RWPE2 (cell line): ENCODE data around the gene ITSN1.

ENCODE experiments used
- ATAC-seq: fragments of 200-7000 bp; cut with Tn5 transposase; 3 replicates; pipeline ENCODE4 v1.9.1; 2021; ENCODE audit warnings: low read depth
- DNase-seq: peaks from one replicate; pipeline ENCODE4 v3.0.0-alpha.2; 2020; ENCODE audit warnings: low spot score
- H3K27ac ChIP-seq: fragments of 450-650 bp; 2 replicates; pipeline ENCODE4 v1.5.1; 2017; ENCODE audit warnings: mild to moderate bottlenecking; ENCODE audit not compliant: poor library complexity, severe bottlenecking
- H3K27me3 ChIP-seq: fragments of 250-450 bp; sonication (Bioruptor Pico); 2 replicates; pipeline ENCODE4 v1.5.1; 2021; ENCODE audit warnings: mild to moderate bottlenecking, moderate library complexity; ENCODE audit not compliant: insufficient read depth, poor library complexity, severe bottlenecking
- H3K36me3 ChIP-seq: fragments of 250-450 bp; sonication (Bioruptor Pico); 2 replicates; pipeline ENCODE4 v1.5.1; 2020; ENCODE audit warnings: low read depth, mild to moderate bottlenecking, moderate library complexity
- H3K4me1 ChIP-seq: fragments of 250-450 bp; sonication (Bioruptor Pico); 2 replicates; pipeline ENCODE4 v1.5.1; 2021; ENCODE audit warnings: mild to moderate bottlenecking, moderate library complexity; ENCODE audit not compliant: insufficient read depth, poor library complexity, severe bottlenecking
- H3K4me3 ChIP-seq: fragments of 250-450 bp; sonication (Bioruptor Pico); 2 replicates; pipeline ENCODE4 v1.5.1; 2021; ENCODE audit warnings: mild to moderate bottlenecking, moderate library complexity; ENCODE audit not compliant: severe bottlenecking
- H3K9me3 ChIP-seq: fragments of 250-450 bp; sonication (Bioruptor Pico); 2 replicates; pipeline ENCODE4 v1.5.1; 2021; ENCODE audit warnings: mild to moderate bottlenecking, moderate library complexity; ENCODE audit not compliant: severe bottlenecking
- TF ChIP-seq, protein P1 (sequence below): fragments of 450-650 bp; IDR thresholded peaks from one replicate; pipeline ENCODE4 v1.5.1; 2017; ENCODE audit warnings: mild to moderate bottlenecking, moderate library complexity; ENCODE audit not compliant: poor library complexity, severe bottlenecking

Gene ITSN1

DNA sequence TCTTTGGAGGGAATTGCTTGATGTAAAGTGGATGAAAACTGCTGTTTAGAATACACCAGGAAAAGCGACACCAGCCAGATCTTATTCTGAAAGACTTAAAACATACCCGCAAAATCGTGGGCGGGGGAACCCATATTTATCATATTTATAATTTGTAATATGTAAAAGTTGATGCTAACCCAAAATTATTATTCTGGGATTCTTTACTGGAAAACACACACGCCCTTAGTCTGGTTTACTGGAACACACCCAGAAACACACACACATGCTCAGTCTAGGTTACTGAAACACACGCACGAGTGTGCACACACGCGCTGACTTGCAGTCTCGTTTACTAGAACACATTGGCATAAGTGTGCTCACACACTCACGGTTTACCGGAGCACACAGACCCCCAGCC is 240.8 kb downstream of the ITSN1 start:
- TF ChIP-seq, protein P1, sequence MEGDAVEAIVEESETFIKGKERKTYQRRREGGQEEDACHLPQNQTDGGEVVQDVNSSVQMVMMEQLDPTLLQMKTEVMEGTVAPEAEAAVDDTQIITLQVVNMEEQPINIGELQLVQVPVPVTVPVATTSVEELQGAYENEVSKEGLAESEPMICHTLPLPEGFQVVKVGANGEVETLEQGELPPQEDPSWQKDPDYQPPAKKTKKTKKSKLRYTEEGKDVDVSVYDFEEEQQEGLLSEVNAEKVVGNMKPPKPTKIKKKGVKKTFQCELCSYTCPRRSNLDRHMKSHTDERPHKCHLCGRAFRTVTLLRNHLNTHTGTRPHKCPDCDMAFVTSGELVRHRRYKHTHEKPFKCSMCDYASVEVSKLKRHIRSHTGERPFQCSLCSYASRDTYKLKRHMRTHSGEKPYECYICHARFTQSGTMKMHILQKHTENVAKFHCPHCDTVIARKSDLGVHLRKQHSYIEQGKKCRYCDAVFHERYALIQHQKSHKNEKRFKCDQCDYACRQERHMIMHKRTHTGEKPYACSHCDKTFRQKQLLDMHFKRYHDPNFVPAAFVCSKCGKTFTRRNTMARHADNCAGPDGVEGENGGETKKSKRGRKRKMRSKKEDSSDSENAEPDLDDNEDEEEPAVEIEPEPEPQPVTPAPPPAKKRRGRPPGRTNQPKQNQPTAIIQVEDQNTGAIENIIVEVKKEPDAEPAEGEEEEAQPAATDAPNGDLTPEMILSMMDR: no peak
- no peaks in the 10 kb centered on the region for H3K27me3 ChIP-seq
- ATAC-seq (no peak), DNase-seq (no peak)
- H3K27ac ChIP-seq: no peak overlapping the region
- no peaks in the 10 kb centered on the region for H3K9me3 ChIP-seq
- no peaks in the 10 kb centered on the region for H3K36me3 ChIP-seq
- no peaks in the 10 kb centered on the region for H3K4me1 ChIP-seq
- H3K4me3 ChIP-seq: no peak overlapping the region

DNA sequence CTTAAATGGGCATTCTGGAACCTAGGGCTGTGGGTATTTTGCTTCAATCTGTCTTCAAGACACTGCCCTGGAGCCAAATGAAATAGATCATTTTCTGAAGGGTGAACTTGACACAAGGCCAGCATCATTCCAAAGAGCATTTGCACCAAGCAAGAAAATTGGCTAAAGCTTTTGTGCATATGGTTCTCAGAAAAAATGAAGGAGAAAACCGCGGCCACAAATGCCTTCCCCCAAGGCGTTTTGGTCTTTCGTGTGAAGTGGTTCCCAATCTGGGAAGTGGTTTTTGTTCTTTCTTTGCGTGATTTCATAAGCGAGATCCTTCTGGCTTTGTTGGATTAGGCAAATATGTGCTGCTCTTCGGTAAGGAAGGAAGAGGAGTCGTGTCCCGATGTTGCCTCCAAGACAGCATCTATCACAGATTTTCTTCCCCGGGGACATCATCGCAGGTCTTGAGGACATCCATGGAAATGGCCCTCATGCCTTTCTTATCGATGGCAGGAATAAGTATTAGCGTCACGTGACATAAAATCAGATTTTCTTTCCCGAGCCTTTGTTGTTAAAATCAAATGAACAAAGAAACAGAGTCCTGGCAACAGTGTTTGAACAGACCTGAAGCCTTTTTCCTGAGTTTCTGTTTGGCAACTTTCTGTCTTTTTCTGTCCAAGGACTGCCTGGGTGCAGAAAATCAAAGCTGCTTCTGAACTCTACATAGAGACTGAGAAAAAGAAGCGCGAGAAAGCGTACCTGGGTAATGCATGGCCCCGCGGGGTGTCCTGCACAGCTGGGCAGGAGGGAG is 242.3 kb downstream of the ITSN1 start:
- Histone ChIP-seq H3K27ac (no peak overlapping the region), H3K27me3 (no peaks in the 10 kb centered on the region), H3K36me3 (no peaks in the 10 kb centered on the region), H3K9me3 (no peaks in the 10 kb centered on the region), H3K4me3 (no peak overlapping the region), H3K4me1 (no peaks in the 10 kb centered on the region)
- DNase-seq (no peak), ATAC-seq (no peak)
- TF ChIP-seq, protein P1: no peak

DNA sequence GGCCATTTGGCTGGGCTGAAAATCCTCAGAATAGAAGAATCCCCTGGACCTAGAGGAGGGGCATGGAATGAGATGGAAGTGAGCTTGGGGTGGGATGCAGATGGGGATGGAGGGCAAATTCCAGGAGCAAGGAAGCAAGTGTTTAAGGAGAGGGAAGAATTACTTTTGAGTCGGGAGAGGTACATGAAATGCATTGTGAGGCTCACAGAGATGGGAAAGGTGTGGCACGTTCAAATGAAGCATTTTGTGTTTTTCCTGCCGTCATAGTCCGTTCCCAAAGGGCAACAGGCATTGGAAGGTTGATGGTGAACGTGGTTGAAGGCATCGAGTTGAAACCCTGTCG is 242.8 kb downstream of the ITSN1 start:
- no peaks in the 10 kb centered on the region for H3K36me3 ChIP-seq

DNA sequence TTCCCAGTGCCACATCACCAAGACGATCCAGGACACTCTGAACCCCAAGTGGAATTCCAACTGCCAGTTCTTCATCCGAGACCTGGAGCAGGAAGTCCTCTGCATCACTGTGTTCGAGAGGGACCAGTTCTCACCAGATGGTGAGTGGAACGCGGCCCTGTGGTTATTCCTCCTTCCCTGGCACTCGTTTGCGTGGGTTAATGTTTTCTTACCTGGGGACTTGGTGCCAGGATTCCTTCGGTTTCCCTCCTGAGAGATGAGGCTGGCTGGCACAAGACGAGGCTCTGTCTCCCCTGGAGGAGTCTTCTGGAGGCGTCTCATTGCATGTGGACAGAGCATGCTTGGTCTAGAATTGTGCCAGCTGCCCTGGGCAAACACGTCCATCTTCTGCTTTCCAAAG is 244.0 kb downstream of the ITSN1 start:
- Histone ChIP-seq H3K4me1 (no peaks in the 10 kb centered on the region), H3K4me3 (no peak overlapping the region), H3K36me3 (no peaks in the 10 kb centered on the region), H3K27me3 (no peaks in the 10 kb centered on the region), H3K9me3 (no peaks in the 10 kb centered on the region), H3K27ac (no peak overlapping the region)
- DNase-seq: no peak
- TF ChIP-seq, protein P1: no peak
- ATAC-seq: no peak

More for the DNA sequence above, 242.8 kb downstream of the ITSN1 start:
- H3K27ac ChIP-seq: no peak overlapping the region
- no peaks in the 10 kb centered on the region for H3K9me3 ChIP-seq
- TF ChIP-seq, protein P1: no peak
- no peaks in the 10 kb centered on the region for H3K27me3 ChIP-seq
- ATAC-seq (no peak), DNase-seq (no peak)
- H3K4me3 ChIP-seq: no peak overlapping the region
- no peaks in the 10 kb centered on the region for H3K4me1 ChIP-seq

DNA sequence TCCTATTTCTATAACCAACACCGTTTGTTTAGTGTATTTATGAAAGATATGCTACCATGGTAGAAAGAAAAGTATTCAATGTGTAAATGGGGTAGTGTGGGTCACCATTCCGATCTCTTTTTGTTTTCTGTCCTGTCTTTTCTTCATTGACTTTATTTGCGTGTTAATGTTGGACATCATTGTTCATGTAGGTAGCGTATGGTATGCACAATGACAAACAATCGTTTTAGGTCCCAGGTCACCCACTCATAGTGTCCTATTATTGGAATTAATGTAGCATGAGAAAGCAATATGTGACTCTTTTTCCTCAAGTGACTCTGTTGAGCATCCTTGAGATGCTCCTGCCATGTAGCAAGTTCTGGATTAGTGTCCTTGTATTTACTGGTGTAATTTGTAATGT is 247.9 kb downstream of the ITSN1 start:
- TF ChIP-seq, protein P1: no peak
- Histone ChIP-seq H3K4me1 (no peaks in the 10 kb centered on the region), H3K4me3 (no peak overlapping the region), H3K27ac (no peak overlapping the region), H3K27me3 (no peaks in the 10 kb centered on the region), H3K9me3 (no peaks in the 10 kb centered on the region), H3K36me3 (no peaks in the 10 kb centered on the region)
- DNase-seq: no peak
- no peak for ATAC-seq
